ENCODE results near the gene PLCB3.
A peak's percentile ranks its signal among the peaks of the same experiment; 100 is the strongest.
"Not testable (repeated sequence)": the region's sequence is repeated elsewhere in the genome, so short reads cannot be mapped to it uniquely, and the experiment has no call there.

The PLCB3 gene

DNA sequence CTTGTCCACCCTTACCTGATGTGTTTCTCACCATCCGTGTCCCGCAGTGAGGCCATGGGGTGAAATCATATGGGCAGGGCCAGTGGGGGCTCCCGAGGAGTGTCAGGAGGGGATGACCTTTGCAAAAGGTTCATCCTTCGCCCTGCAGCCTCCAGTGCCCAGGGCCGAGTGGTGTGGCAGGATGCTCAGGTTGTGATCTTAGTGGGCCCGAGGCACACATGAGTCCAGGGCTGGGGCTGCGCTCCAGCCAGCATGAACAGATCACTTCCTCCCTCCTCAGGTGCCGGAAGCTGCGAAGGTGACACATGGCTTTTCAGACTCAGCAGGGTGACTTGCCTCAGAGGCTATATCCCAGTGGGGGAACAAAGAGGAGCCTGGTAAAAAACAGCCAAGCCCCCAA is 13.3 kb upstream of the PLCB3 start:
- DNase-seq = no peak

DNA sequence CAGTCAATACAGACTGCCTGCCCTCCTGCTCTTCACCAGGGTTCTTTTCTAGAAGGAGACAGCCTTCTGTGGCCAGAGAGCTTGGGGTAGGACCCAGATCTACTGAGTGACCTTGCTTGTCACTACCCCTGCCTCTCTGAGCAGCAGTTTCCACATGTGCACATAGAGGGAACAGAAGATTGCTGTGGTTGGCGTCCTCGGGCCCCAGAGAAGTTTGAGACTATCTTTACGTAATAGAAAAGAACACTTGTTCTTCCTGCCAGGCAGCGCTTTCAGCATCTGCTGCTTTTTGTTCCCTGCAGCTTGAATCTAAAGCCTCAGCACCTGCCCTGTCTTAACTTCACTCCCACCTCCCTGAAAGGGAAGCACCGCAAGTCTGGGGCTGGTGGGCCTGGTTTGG is 12.3 kb upstream of the PLCB3 start:
- DNase-seq = no peak

DNA sequence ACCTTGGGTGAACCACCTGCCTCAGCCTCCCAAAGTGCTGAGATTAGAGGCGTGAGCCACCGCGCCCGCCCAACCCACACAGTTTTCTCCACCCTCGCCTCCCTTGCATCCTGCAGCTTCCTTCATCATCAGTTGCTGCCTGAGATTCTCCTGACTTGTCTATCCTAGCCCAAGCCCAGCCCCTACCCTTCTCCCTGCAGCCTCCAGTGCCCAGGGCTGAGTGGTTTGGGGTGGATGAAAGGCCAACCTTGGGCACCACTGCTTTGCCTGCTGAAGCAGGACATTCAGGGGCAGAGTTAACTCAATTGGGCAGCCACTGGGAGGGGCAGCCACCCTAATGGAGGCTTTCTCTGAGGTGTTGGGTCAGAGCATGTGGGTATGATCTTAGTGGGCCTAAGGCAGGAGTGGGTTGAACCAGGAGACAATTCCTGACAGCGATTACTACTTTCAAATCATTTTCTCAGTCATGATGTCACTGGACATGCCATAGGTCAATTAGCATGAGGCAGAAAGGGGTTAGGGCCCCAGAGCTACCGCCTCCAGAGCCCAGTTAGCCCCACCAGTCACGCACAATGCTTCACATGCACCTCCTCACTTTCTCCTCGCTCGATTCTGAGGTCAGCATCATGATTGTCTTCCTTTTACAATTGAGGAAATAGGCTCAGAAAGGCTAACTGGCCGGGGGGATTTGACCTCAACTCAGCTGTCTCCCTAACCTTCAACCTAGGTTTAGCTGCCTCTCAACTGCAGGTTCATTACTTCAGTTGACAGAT is 11.5 kb upstream of the PLCB3 start:
- no peak for DNase-seq

DNA sequence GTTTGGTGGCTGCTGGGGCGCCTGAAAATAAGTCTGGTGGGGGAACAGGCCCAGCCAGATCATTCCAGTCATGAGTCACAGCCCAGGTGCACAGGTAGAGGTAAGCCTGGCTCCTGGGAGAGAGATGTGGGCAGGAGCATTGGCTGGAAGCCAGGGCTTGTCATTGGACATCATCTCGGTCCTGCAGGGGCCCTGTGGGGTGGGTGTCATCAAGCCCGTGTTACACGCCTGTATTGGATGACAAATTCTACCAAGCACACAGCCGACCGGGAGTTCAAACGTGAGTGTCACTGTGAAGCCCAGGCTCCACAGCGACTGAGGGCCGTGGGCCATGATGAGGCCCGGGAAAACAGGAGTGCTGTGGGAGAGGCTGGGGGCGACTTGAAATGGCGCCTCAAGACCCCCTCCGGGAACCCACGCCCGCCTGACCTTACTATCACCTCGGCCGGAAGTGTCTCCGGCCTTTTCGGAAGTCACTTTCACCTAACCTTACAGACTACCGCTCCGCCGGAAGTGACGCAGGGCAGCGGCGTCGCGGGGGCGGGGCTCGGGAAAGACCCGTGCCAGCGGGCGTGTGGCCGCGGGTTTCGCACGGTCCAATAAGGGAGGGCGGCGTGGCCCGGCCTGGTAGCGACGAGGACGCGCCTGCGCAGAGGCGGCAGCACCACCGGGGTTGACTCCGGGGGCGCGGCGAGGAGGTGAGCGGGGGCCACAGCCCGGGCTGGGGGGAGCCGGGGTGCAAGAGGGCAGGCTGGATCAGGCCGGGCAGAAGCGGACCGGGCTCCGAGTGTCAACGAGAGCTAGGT is 10.7 kb upstream of the PLCB3 start, which contains the start of gene FKBP2:
TSS of gene FKBP2 (plus strand) at position 661 of the 806 bp plus-strand sequence. CDS start 1,293 bp downstream, outside the sequence.
- peak; percentile 98 for DNase-seq

DNA sequence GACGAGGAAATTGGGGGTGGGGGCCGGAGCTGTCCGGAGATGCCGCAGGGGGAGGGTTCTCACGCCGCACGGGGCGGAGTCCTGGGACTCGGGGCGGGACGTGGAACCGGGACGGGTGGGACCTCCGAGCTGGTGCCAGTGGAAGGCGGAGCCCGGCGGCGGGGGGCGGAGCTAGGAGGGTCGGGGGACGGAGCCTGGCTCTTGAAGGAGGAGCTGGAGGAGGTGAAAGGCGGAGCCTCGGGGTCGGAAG is 10.2 kb upstream of the PLCB3 start:
- DNase-seq = peak; percentile 100

DNA sequence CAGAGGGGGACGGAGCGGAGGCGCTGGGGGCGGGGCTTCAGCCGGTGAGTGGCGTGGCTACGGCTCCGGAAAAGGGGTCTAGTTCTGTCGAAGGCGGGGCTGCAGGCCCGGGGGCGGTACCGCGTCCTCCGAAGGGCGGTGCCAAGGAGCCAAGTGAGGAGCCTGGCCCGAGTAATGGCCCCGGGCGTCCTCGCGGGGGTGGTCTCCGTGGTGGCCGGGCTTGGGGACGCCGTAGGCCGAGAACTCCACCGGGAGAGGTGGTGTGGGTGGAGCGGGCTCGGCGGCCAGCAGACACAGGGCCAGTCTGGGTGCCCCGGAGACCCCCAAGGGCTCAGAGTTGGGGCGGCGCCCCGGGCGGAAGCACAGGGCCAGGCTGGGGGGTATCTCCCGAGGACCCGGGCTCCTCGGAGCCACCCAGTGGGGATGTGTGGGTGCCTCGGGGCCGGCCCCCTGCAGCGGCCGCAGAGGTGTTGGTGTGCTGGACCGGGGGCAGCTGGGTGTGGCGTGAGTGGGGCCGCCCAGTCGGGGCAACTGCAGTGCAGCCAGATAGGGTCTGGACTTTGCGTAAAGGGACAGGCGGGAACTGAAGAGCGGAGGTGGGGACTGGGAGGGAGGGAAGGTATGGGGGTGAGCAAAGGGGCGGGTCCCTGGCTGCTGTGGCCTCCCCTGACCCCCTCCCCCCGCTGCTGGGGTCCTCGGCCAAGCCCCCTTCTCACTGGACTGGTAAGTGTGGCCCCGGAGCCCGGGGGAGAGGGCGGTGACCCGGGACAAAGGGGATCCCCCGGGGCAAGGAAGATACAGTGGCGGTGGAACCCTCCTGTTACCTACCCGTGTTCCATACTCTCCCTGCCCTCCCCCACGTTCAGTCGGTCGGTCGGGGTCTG is 9.6 kb upstream of the PLCB3 start:
- DNase-seq = peak; percentile 63

DNA sequence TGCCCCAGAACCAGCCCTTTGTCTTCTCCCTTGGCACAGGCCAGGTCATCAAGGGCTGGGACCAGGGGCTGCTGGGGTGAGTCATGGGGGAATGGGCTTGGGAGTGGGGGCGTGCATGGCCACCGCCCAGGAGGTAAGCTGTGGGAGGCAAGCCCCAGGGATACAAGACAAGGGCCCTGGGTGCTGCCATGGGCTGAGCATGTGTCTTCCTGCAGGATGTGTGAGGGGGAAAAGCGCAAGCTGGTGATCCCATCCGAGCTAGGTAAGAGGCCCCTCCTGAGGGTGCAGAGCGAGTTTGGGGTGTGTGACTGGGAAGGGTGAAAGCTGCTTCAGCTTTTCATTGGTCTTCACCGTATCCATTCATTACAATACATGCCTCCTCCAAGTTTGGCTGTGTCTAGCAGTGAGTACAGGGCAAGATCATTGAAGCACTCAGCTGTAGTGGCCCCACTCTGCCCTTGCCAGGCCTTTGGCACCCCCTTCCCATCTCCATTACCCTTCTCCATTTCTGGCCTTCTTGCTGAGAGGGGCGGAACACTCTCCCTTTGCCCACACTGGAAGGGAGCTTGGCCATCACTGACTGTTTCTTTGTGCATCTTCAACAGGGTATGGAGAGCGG is 8.0 kb upstream of the PLCB3 start:
- DNase-seq = no peak

DNA sequence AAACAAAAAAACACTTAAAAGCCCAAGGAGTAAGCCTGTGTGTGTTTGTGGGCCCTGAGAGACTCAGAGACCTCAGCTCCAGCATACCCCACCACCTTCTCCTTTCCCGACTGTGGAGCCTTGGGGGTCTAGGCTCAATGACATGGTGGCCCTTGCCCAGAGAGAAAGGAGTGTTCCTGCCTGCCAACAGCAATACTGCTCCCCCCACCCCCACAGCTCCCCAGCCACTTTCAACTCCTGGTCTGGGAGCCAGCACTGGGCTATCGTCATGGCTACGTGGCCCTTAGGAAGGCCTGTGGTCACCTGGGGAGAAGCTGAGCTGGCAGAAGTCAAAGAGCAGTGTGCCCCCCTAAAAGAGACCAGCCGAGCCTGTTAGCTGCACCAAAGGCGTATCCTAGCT is 7.2 kb upstream of the PLCB3 start:
- DNase-seq = no peak

DNA sequence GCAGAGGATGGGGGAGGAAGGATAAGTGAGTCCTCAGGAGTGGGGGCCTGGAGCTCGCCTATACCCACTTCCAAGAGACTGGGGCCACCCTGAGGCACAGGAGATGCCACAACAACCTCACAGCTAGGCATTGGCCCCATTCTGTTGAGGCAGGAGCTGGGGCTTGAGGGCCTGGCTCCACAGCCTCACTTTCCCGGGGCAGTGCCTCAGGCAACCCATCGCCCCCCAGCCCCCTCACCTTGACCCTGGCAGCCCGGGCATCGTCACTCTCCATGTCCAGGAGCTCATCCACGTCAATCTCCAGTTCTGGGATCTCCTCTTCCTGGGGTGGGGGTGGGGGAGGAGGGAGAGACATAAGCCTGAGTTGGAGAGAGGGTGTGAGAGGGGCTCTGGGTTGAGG is 6.4 kb upstream of the PLCB3 start:
- DNase-seq = no peak

DNA sequence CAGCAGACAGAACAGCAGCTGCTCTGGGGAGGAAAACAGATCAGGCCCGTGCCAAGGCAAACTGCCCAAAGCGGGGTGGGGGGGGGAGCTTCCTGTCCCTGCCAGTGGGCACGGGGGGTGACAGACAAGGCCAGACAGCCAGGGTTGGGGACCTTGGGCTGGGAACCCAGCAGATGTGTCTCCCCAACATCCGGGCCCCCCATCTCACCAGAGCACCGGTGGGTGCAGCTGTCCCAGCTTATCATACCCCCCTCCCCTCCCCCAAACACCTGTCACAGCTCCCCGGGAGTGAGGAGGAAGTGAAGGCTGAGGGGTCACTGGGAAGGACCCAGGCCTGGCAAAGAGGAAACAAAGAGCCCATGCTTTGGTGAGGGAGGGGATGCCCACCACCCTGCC is 5.9 kb upstream of the PLCB3 start:
- no peak for DNase-seq

DNA sequence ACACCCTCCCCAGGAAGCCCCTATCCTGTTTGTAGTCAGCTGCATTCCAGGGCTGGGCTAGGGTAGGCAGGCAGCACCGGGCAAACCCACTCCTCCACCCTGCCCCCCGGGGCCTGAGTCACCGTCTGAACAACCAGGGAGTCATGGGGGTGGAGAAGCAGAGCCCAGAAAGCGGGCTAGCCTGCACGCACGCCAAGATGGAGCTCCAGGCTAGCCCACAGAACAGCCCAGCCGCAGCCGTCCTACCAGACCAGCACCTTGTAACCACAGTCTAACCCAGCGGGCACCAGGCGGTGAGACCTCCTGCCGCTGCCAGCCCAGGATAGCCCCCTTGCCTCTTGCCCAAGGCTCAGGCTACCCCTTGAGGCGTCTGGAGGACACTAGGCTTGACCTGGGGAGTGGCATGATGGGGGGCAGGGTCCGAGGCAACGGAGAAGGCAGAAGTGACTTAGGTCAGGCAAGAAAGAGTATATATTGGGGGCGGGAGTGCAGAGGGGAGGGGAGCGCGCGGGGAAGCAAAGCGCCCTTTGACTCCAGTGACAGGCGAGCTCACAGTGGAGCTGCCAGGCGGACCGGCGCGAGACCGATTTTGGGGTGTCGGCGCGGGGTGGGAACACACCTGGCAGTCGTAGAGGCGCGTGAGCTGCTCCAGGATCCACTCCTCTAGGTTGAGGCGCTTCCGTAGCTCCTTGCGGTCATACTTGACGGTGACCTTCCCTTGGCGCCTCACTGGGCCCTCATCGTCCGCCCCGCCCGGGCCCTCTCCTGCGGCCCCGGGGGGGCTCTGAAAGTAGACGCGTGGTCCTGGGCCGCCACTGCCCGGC is 5.3 kb upstream of the PLCB3 start:
- DNase-seq = peak; percentile 71

DNA sequence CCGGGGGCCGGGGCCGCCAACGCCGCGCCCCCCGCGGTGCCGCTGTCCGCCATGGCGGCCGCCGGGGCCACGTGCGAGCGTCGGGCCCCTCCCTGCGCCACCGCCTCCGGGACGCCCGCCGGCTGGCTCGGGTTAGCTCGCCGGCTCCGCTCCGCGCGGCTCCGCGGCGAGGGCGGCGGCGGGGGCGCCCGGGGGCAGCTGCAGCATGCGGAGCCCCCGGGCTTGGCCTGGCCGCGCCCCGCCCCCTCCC is 4.8 kb upstream of the PLCB3 start:
- DNase-seq = not testable (repeated sequence)

DNA sequence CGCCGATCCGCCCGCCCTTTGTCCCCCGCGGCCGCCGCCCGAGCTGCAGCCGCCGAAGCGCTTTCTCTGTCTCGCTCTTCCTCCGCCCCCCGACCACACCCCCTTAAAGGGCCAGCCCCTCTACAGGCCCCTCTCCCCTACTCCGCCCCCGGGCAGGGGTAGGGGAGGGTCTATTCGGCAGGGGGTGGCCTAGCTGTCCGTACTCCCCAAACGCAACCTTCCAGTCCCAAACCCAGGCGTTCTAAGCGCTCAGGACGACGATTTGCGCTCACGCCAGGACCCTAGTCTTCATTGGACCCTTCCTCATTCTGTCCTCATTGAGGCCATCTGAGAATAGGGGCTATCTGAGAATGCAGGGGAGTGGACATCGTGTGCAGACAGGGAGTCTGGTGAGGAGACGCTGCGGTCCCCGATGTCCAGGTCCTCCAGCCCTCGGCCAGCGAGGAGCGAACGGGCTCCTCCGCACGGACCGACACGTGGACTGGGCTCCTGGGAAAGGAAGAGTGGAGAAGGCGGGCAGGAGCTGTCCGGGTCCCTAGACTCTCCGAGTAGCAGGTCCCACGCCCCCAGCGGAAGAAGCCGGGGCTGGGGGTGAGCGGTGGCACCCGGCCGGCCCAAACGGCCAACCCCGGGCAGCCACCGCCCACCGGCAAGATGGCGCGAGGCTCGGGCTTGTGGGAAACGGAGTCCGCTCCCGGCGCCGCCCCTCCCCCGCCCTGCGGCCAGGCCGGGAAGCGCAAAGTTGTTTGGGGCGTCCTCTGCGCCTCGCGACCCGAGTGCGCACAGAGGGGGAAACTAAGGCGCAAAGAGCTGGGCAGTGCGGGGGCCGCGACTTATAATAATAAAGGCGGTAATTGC is 4.2 kb upstream of the PLCB3 start, which contains the start of gene PPP1R14B:
TSS of gene PPP1R14B (minus strand) at position 73 of the 858 bp plus-strand sequence. CDS start 270 bp downstream, outside the sequence.
- DNase-seq = peak; percentile 94

DNA sequence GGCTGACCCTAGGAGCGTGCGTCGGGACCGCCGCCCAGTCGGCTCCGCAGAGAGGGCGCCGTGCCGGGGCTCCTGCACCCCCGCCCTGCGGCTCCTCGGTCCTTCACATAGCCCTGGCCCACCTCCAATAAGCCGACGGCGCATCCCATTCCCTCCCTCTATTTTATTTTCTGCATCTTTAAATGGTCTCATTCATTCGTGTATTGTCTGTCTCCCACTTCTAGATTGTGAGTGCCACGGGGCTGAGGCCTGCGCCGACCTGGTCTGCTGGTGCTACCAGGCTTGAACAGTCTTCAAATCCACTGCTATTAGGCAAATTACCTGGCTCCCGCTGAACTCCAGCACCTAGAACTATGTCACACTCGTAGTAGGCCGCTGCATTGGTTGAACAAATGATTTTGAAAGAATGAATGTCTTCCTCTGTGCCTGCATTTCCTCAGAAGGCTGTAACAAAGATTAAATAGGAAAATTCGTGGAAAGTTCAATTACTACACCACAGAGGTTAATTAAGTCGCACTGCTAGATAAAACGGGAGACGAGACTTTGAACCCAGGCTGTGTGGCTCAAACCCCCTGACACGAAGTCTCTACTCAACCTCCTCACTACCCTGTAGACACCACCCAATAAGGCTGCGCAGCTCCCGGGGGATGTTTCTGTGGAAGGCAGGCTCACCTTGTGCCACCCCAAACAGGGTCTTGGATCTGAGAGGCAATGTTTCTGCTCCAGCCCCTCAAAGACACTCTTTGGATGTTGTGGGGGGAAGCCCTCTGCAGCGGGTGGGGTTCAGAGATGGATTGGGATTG is 3.4 kb upstream of the PLCB3 start:
- peak; percentile 39 for DNase-seq

DNA sequence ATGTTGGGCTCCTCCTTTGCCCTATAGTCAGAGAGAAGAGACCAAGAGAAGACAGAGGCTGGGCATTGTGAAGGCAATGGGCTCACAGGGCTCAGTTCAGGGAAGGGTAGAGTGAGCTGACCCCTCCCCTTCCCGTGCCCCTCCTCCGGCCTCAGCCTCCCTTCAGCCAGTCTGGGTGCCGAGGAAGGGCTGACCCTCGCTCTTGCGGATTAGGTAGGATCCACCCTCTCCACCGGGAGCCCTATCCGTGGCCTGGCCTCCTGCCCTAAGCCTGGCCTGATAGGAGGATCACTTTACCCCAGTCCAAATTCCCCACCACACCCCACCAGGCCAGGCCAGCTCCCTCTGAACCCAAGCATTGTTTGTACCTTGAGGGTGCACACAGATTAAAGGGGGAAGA is 2.8 kb upstream of the PLCB3 start:
- no peak for DNase-seq

DNA sequence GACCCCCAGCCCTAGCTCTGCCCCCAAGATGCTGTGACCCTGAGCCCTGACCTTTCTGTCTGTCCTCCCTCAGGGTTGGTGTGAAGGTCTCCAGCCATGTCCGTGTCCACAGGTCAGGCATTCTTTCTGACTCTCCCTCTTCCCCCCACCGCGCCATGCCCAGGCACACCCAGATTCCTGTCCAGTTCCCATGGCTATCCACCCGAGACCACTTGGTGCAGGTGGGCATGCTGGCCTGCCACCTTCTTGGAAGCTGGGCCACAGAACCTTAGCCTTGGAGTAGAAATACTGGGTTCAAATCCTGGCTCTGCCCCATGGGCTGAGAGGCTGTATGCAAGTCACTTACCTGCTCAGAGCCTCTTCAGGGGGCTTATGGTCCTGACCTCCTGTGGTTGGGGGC is 2.3 kb upstream of the PLCB3 start:
- no peak for DNase-seq

DNA sequence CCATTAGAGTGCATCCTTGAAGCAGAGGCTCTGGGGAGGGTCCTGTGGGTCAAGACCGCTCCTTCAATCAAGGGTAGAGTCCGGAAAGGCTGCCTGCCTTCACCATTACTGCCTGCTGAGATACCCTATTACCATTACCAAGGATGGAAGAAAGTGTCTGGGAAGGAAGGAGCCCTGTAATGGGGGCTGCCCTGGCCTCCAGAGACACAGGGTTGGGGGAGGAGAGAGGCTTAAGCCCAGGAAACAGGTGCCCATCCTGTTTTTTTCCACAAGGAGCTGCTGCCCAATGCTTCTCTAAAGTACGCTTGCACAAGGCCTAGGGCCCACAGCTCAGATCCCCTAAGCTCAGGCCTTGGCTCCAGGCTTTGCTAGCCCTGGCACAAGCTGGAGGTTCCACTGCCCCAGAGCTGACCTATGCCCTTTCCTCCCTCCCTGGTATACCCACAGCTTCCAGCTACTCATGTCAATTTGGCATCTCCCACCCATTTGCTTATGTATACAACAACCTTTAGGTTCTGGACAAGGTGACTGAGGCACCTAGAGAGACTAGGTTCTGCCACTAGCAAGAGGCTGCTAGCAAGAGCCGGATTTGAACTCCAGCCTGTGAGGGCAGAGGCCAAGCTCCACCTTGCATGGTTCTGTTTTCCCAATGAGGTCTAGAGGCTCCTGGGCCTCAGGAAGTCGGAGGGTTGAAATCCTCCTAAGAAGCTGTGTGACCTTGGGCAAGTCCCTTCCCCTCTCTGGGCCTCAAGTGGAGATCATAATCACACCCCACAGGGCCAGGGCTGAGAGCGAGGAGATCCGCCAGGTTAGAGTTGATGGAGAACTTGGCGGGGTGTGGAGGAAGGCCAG is 1.5 kb upstream of the PLCB3 start:
- peak; percentile 19 for DNase-seq

DNA sequence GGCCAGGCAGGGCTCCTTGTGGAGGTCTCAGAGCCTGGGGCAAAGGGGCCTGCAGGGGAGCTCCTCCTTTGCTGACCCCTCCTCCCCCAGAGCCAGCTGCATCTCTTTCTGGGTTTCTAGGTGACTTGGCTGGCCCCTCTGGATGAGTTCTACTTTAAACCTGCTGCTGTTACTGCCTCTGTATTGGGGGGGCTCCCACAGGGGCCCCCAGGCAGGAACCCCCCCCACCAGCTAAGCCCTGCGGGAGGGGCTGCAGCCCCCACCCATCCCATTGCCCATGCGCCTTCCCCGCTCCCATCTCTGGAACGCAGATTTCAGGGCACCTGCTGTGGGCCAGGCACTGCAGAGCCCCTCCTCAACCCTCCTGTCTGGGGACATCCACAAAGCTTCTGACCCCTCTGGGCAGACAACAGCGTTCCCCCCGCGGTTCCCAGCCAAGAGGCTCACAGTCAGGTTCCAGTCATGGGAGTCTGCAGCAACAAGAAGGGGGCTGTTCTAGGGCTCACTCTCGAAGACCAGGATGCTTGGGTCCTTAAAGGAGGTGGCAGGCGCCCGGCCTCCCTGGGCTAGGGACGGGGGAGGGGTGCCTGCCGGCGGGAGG is 815 bp upstream of the PLCB3 start:
- peak; percentile 24 for DNase-seq

DNA sequence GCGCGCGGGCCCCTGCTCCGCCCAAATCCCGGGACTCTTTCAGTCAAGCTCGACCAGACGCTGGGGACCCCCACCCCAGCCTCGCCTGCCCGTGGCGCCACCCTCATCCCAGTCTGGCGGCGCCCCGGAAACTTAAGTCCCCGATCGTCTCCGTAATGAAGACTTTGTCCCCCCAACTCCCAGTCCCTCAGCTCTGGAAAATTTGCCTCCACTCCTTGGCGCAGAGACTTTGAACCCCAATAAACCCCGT is 348 bp downstream of the PLCB3 start:
- peak; percentile 55 for DNase-seq

Measured in eye (tissue), 1 donor.